GM08714 (cell line): ENCODE results near the gene EVI5L.

Experiments
- H3K4me3 ChIP-seq: fragments of 200-500 bp; sonication (Bioruptor generic); 2 replicates; pipeline ENCODE4 v1.5.1; 2014; ENCODE audit warnings: mild to moderate bottlenecking, low read length, inconsistent platforms
- ZNF274 ChIP-seq: IDR thresholded peaks from 2 replicates; pipeline ENCODE4 v1.6.1; 2012; ENCODE audit warnings: mild to moderate bottlenecking, low read depth, low read length

The EVI5L gene

GRCh38 chr19:7905859-7906258, 75.8 kb downstream of the EVI5L start:
- no peak for TF ChIP-seq ZNF274
- H3K4me3 ChIP-seq = no peak overlapping the region

GRCh38 chr19:7907122-7907521, 77.1 kb downstream of the EVI5L start:
- H3K4me3 ChIP-seq = no peak overlapping the region
- TF ChIP-seq ZNF274 = no peak

GRCh38 chr19:7907544-7907943, 77.5 kb downstream of the EVI5L start:
- TF ChIP-seq ZNF274 = no peak

GRCh38 chr19:7908078-7908699, 78.2 kb downstream of the EVI5L start:
- no peak overlapping the region for H3K4me3 ChIP-seq
- TF ChIP-seq ZNF274 = no peak

More at GRCh38 chr19:7907544-7907943, 77.5 kb downstream of the EVI5L start:
- H3K4me3 ChIP-seq = no peak overlapping the region

- no peak overlapping the region for H3K4me3 ChIP-seq
- no peak for TF ChIP-seq ZNF274
Observed at GRCh38 chr19:7908742-7909461, 78.9 kb downstream of the EVI5L start.

GRCh38 chr19:7909471-7910067, 79.6 kb downstream of the EVI5L start:
- no peak for TF ChIP-seq ZNF274

GRCh38 chr19:7910321-7911161, 80.5 kb downstream of the EVI5L start:
- TF ChIP-seq ZNF274 = no peak
- H3K4me3 ChIP-seq = no peak overlapping the region

More at GRCh38 chr19:7909471-7910067, 79.6 kb downstream of the EVI5L start:
- no peak overlapping the region for H3K4me3 ChIP-seq

- no peak for TF ChIP-seq ZNF274
Observed at GRCh38 chr19:7911508-7912143, 81.6 kb downstream of the EVI5L start.

GRCh38 chr19:7912144-7912696, 82.2 kb downstream of the EVI5L start:
- TF ChIP-seq ZNF274 = no peak
- H3K4me3 ChIP-seq = no peak overlapping the region

More at GRCh38 chr19:7911508-7912143, 81.6 kb downstream of the EVI5L start:
- no peak overlapping the region for H3K4me3 ChIP-seq

GRCh38 chr19:7912697-7913564, 82.9 kb downstream of the EVI5L start:
- no peak overlapping the region for H3K4me3 ChIP-seq
- no peak for TF ChIP-seq ZNF274

GRCh38 chr19:7913652-7914051, 83.6 kb downstream of the EVI5L start:
- no peak for TF ChIP-seq ZNF274
- no peak overlapping the region for H3K4me3 ChIP-seq

- TF ChIP-seq ZNF274 = no peak
- no peak overlapping the region for H3K4me3 ChIP-seq
Observed at GRCh38 chr19:7914099-7914498, 84.1 kb downstream of the EVI5L start.
